Esophagus muscularis mucosa (tissue), 4 donors: ENCODE results near the gene SPATA16.

ENCODE experiments used
- EP300 ChIP-seq: sonication (generic); formaldehyde crosslinking; IDR thresholded peaks from one replicate; pipeline ENCODE4 v1.6.1; 2017; ENCODE audit warnings: antibody characterized with exemption
- POLR2A ChIP-seq: fragments of 450-650 bp; IDR thresholded peaks from one replicate; pipeline ENCODE4 v1.6.1; 2017; ENCODE audit warnings: antibody characterized with exemption, moderate library complexity, mild to moderate bottlenecking, low read depth
- TF ChIP-seq, protein P1 (sequence below), 3 experiments: fragments of 200-600 bp in 2 of 3; fragments of 450-650 bp in 1 of 3; sonication (generic) in 2 of 3; IDR thresholded peaks; one replicate each; pipeline ENCODE4 v1.5.1; 2017 to 2019; ENCODE audit warnings: antibody characterized with exemption in 3 of 3, mild to moderate bottlenecking in 2 of 3, moderate library complexity in 1 of 3

DNA sequence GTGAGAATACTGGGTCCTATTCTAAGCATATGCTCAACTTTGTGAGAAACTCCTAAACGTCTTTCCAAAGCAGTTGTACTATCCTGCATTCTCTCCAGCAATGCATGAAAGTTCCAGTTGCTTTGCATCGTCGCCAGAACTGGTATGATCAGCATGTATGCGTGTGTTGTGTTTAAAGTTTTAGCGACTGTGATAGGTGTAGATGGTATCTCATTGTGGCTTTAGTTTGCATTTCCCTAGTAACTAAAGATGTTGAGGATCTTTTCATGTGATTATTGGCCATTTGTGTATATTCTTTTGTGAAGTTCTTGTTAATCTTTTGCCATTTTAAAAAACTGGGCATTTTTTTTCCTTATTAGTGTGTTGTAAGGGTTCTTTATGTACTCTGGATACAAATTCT, 115.1 kb downstream of the SPATA16 start:
- TF ChIP-seq, protein P1, sequence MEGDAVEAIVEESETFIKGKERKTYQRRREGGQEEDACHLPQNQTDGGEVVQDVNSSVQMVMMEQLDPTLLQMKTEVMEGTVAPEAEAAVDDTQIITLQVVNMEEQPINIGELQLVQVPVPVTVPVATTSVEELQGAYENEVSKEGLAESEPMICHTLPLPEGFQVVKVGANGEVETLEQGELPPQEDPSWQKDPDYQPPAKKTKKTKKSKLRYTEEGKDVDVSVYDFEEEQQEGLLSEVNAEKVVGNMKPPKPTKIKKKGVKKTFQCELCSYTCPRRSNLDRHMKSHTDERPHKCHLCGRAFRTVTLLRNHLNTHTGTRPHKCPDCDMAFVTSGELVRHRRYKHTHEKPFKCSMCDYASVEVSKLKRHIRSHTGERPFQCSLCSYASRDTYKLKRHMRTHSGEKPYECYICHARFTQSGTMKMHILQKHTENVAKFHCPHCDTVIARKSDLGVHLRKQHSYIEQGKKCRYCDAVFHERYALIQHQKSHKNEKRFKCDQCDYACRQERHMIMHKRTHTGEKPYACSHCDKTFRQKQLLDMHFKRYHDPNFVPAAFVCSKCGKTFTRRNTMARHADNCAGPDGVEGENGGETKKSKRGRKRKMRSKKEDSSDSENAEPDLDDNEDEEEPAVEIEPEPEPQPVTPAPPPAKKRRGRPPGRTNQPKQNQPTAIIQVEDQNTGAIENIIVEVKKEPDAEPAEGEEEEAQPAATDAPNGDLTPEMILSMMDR (IDR thresholded peaks at IDR 0.05), result no peak
- no peak for TF ChIP-seq EP300
- TF ChIP-seq POLR2A, result no peak
